ENCODE results near the gene BPIFB3. TPM values are rescaled to one million over a fixed set of nuclear protein-coding genes. Genes with fewer than 3 reads are reported as not detected.

BPIFB3 gene
- total and polyA plus RNA-seq, 2 of the 13 experiments (the other 11 are each of a cell fraction or from before 2014, with no cell fraction given), result 0.09 TPM; not detected in 1

DNA sequence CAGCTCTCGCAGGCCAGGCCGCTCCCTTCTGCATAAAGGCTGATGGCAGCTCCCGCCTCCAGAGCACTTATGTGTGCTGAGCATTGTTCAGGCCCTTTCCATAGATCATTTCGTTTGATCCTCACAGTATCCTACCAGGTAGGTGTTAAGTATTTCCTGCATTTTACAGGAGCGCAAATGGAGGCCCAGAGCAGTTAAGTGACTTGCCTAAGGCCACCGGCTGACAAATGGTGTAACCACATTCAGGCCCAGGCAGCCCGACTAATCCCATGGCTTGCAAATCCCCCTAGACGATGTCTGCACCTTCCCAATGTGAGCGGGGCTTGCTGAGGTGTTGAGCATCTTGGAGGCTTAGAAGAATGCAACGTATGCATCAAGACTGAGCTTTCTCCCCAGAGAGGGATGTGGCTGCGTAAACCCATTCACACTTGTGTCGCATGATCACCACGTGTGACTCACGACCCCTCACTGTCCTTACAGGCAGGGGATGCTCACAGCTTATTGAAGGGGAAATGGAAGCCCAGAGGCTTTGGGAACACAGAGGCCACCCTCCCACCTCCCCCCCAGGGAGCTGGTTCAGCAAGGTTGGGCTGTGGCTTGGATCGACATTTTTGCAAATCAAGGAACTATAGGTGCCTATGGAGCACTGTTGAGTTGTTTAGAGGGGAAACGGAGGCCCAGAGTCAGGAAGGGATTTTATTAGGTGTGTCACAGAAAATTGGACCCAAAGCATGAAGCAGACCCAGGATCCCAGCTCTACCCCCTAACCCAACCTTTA lies 39.2 kb upstream of the BPIFB3 start:
- no peak overlapping the region for H3K4me2 ChIP-seq (ENCODE audit: low read depth, low read length)
- WGBS (ENCODE audit: low lambda C conversion rate), result 94% methylated on average over 16 of the region's 16 CpGs
- peaks cover 59 to 92% of the 10 kb centered on the region in 2 experiments for H3K36me3 ChIP-seq (replicated peaks in 1 of 2; ENCODE audit: control insufficient read depth in 1 of 2, insufficient read depth in 2 of 2, low read length in 2 of 2)
- no TSS peak for BruUV-seq (replicated peaks)
- in situ Hi-C loops (cut with HindIII; ENCODE audit: extremely low pct_ligation_motif_present, low pct_unique_long_range_greater_than_20kb) (no loop called here), intact Hi-C loops (cut with micrococcal nuclease; ENCODE audit: unreplicated experiment) (no loop called here)
- no peak overlapping the region for H3K4me3 ChIP-seq (replicated peaks in 1 of 3; ENCODE audit: insufficient read depth in 1 of 3, low read depth in 2 of 3, low read length in 3 of 3)
- peaks cover 38% of the 10 kb centered on the region for H3K4me1 ChIP-seq (ENCODE audit: insufficient read depth, low read length)
- H3K9me3 ChIP-seq (ENCODE audit: low read length), result no peaks in the 10 kb centered on the region
- H3K27ac ChIP-seq (ENCODE audit: extremely low read length, insufficient read depth, low read length), result no peak overlapping the region
- peaks cover 8% of the 10 kb centered on the region; the same call in 1 of the 2 replicates for H4K20me1 ChIP-seq (ENCODE audit: insufficient read depth, low read length)
- DNase-seq (ENCODE audit: low spot score) (no peak), ATAC-seq (no peak), FAIRE-seq (no peak)
- CTCF ChIA-PET (ENCODE audit: low intra/inter-chr PET ratio, low total read pairs), result no interaction called here
- H3K79me2 ChIP-seq (ENCODE audit: insufficient read depth, low read length), result peaks cover 16% of the 10 kb centered on the region
- H2AFZ ChIP-seq (ENCODE audit: low read length), result no peak overlapping the region
- no peak overlapping the region for H3K9ac ChIP-seq (ENCODE audit: insufficient read depth, low read depth, low read length)
- H3K27me3 ChIP-seq (ENCODE audit: control insufficient read depth in 1 of 2, insufficient read depth in 2 of 2, low read length in 2 of 2), result no peaks in the 10 kb centered on the region
- POLR2A ChIA-PET, result interaction anchor here (0.8 kb wide), 1 partner anchor 9 kb away, joined by 3 read pairs; no protein-coding TSS in a partner anchor
- TF ChIP-seq KDM2A (CRISPR knock-in tag; IDR thresholded peaks at IDR 0.05; ENCODE audit: borderline replicate concordance, low read depth) (0 out of 2 replicates have a peak, but pooled peaks have one; percentile 19), ARHGAP35 (CRISPR knock-in tag; IDR thresholded peaks at IDR 0.05; ENCODE audit: borderline replicate concordance) (0 out of 2 replicates have a peak, but pooled peaks have one; percentile 54), POLR2A (IDR thresholded peaks at IDR 0.05; ENCODE audit: insufficient read depth in 1 of 2, low read depth in 2 of 2, low read length in 2 of 2) (peak; percentile 8 to 19; a peak in 3 of 4 replicates), ZBTB42 (CRISPR knock-in tag; IDR thresholded peaks at IDR 0.05) (no peak), ZMYM2 (CRISPR knock-in tag; IDR thresholded peaks at IDR 0.05) (0 out of 2 replicates have a peak, but pooled peaks have one; percentile 7), FOXM1 (CRISPR knock-in tag; IDR thresholded peaks at IDR 0.05) (no peak), ZNF788 (CRISPR knock-in tag; IDR thresholded peaks at IDR 0.05; ENCODE audit: borderline replicate concordance) (peak; percentile 54; the same call in 1 of the 2 replicates), RBFOX2 (IDR thresholded peaks at IDR 0.05; ENCODE audit: low read depth, low read length) (peak; percentile 63), ZSCAN31 (CRISPR knock-in tag; IDR thresholded peaks at IDR 0.05; ENCODE audit: low read depth) (0 out of 2 replicates have a peak, but pooled peaks have one; percentile 34), ZNF605 (CRISPR knock-in tag; IDR thresholded peaks at IDR 0.05) (0 out of 2 replicates have a peak, but pooled peaks have one; percentile 5), PAF1 (CRISPR knock-in tag; IDR thresholded peaks at IDR 0.05) (peak; percentile 14; the same call in 1 of the 2 replicates), ZNF263 (CRISPR knock-in tag; IDR thresholded peaks at IDR 0.05) (peak; percentile 39; the same call in 1 of the 2 replicates), FOXA3 (CRISPR knock-in tag; IDR thresholded peaks at IDR 0.05) (no peak), ZNF317 (CRISPR knock-in tag; IDR thresholded peaks at IDR 0.05) (no peak), ZC3H4 (CRISPR knock-in tag; IDR thresholded peaks at IDR 0.05; ENCODE audit: borderline replicate concordance) (no peak), ATF7-NPFF (CRISPR knock-in tag; IDR thresholded peaks at IDR 0.05; ENCODE audit: low read depth) (0 out of 2 replicates have a peak, but pooled peaks have one; percentile 27), TBX2 (CRISPR knock-in tag; IDR thresholded peaks at IDR 0.05; ENCODE audit: borderline replicate concordance) (0 out of 2 replicates have a peak, but pooled peaks have one; percentile 12)
- TF ChIP-seq, protein P1, sequence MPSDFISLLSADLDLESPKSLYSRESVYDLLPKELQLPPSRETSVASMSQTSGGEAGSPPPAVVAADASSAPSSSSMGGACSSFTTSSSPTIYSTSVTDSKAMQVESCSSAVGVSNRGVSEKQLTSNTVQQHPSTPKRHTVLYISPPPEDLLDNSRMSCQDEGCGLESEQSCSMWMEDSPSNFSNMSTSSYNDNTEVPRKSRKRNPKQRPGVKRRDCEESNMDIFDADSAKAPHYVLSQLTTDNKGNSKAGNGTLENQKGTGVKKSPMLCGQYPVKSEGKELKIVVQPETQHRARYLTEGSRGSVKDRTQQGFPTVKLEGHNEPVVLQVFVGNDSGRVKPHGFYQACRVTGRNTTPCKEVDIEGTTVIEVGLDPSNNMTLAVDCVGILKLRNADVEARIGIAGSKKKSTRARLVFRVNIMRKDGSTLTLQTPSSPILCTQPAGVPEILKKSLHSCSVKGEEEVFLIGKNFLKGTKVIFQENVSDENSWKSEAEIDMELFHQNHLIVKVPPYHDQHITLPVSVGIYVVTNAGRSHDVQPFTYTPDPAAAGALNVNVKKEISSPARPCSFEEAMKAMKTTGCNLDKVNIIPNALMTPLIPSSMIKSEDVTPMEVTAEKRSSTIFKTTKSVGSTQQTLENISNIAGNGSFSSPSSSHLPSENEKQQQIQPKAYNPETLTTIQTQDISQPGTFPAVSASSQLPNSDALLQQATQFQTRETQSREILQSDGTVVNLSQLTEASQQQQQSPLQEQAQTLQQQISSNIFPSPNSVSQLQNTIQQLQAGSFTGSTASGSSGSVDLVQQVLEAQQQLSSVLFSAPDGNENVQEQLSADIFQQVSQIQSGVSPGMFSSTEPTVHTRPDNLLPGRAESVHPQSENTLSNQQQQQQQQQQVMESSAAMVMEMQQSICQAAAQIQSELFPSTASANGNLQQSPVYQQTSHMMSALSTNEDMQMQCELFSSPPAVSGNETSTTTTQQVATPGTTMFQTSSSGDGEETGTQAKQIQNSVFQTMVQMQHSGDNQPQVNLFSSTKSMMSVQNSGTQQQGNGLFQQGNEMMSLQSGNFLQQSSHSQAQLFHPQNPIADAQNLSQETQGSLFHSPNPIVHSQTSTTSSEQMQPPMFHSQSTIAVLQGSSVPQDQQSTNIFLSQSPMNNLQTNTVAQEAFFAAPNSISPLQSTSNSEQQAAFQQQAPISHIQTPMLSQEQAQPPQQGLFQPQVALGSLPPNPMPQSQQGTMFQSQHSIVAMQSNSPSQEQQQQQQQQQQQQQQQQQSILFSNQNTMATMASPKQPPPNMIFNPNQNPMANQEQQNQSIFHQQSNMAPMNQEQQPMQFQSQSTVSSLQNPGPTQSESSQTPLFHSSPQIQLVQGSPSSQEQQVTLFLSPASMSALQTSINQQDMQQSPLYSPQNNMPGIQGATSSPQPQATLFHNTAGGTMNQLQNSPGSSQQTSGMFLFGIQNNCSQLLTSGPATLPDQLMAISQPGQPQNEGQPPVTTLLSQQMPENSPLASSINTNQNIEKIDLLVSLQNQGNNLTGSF (CRISPR knock-in tag; IDR thresholded peaks at IDR 0.05), result 0 out of 2 replicates have a peak, but pooled peaks have one; percentile 26
- TF ChIP-seq, protein P2, sequence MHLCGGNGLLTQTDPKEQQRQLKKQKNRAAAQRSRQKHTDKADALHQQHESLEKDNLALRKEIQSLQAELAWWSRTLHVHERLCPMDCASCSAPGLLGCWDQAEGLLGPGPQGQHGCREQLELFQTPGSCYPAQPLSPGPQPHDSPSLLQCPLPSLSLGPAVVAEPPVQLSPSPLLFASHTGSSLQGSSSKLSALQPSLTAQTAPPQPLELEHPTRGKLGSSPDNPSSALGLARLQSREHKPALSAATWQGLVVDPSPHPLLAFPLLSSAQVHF (CRISPR knock-in tag; IDR thresholded peaks at IDR 0.05), result 0 out of 2 replicates have a peak, but pooled peaks have one; percentile 26
